WTC11 (cell line): Measurements from ENCODE around the gene ATP1A4. TPM values are rescaled to one million over a fixed set of nuclear protein-coding genes. Genes with fewer than 3 reads are reported as not detected.
A peak's percentile ranks its signal among the peaks of the same experiment; 100 is the strongest.

ENCODE experiments used
- ATAC-seq: fragments of 200-7000 bp; cut with Tn5 transposase; 2 replicates; pipeline ENCODE4 v1.10.0; 2021; ENCODE audit warnings: mild to moderate bottlenecking, moderate library complexity
- CTCF ChIA-PET: fragments of 300-600 bp; sonication (Branson Sonifier 250); formaldehyde crosslinking; loops from one replicate; lab custom pipeline; 2021; ENCODE audit warnings: antibody characterized with exemption; lab: Charles Lee
- POLR2A ChIA-PET: fragments of 350-600 bp; sonication (Branson Sonifier 250); formaldehyde crosslinking; loops from one replicate; lab custom pipeline; 2021; ENCODE audit warnings: antibody characterized with exemption; lab: Charles Lee
- DNase-seq: peaks from one replicate; pipeline ENCODE4 v3.0.0; 2021; ENCODE audit warnings: low spot score
- H3K27ac Mint-ChIP-seq: 2 replicates; pipeline ENCODE4 v1.8.0; 2021; ENCODE audit warnings: mixed read lengths
- H3K27me3 Mint-ChIP-seq: 2 replicates; pipeline ENCODE4 v1.8.0; 2021; ENCODE audit warnings: low read depth, mild to moderate bottlenecking, moderate library complexity, mixed read lengths
- H3K36me3 Mint-ChIP-seq: 2 replicates; pipeline ENCODE4 v1.8.0; 2021; ENCODE audit warnings: mixed read lengths
- H3K4me1 Mint-ChIP-seq: 2 replicates; pipeline ENCODE4 v1.8.0; 2022; ENCODE audit warnings: mixed read lengths
- H3K4me3 Mint-ChIP-seq: 2 replicates; pipeline ENCODE4 v1.8.0; 2021; ENCODE audit warnings: mild to moderate bottlenecking, moderate library complexity, mixed read lengths
- H3K9me3 Mint-ChIP-seq: 2 replicates; pipeline ENCODE4 v1.8.0; 2021; ENCODE audit warnings: mixed read lengths
- AFF4 ChIP-seq: sonication (generic); formaldehyde crosslinking; IDR thresholded peaks from 2 replicates; pipeline ENCODE4 v1.8.1; 2023; ENCODE audit warnings: mild to moderate bottlenecking, missing genetic modification reagents, borderline replicate concordance
- ATF1 ChIP-seq: sonication (generic); formaldehyde crosslinking; IDR thresholded peaks from 2 replicates; pipeline ENCODE4 v1.8.1; 2023; ENCODE audit warnings: mild to moderate bottlenecking, moderate library complexity, missing genetic modification reagents
- CBFB ChIP-seq: sonication (generic); formaldehyde crosslinking; IDR thresholded peaks from 2 replicates; pipeline ENCODE4 v1.8.1; 2022; ENCODE audit warnings: mild to moderate bottlenecking, low read depth, missing genetic modification reagents
- CDX4 ChIP-seq: fragments of 250-450 bp; sonication (Bioruptor Pico); IDR thresholded peaks from 2 replicates; pipeline ENCODE4 v1.9.0; 2021; ENCODE audit warnings: moderate library complexity, mild to moderate bottlenecking, inconsistent platforms, borderline replicate concordance
- ELF4 ChIP-seq: sonication (generic); formaldehyde crosslinking; IDR thresholded peaks from 2 replicates; pipeline ENCODE4 v1.8.1; 2022; ENCODE audit warnings: low read depth, mild to moderate bottlenecking, moderate library complexity, missing genetic modification reagents
- ESRRA ChIP-seq: sonication (generic); formaldehyde crosslinking; IDR thresholded peaks from 2 replicates; pipeline ENCODE4 v1.8.1; 2022; ENCODE audit warnings: mild to moderate bottlenecking, missing genetic modification reagents, borderline replicate concordance
- FOXJ3 ChIP-seq: sonication (generic); formaldehyde crosslinking; IDR thresholded peaks from 2 replicates; pipeline ENCODE4 v1.9.0; 2021; ENCODE audit warnings: missing genetic modification reagents, mild to moderate bottlenecking, borderline replicate concordance
- FOXK1 ChIP-seq: sonication (generic); formaldehyde crosslinking; IDR thresholded peaks from 2 replicates; pipeline ENCODE4 v1.8.0; 2022; ENCODE audit warnings: mild to moderate bottlenecking, moderate library complexity, missing genetic modification reagents
- FOXP1 ChIP-seq: sonication (generic); formaldehyde crosslinking; IDR thresholded peaks from 2 replicates; pipeline ENCODE4 v1.8.0; 2022; ENCODE audit warnings: missing genetic modification reagents, mild to moderate bottlenecking, moderate library complexity, borderline replicate concordance
- FOXP4 ChIP-seq: sonication (generic); formaldehyde crosslinking; IDR thresholded peaks from 2 replicates; pipeline ENCODE4 v1.8.0; 2022; ENCODE audit warnings: mild to moderate bottlenecking, missing genetic modification reagents
- IRF1 ChIP-seq: sonication (generic); formaldehyde crosslinking; IDR thresholded peaks from 2 replicates; pipeline ENCODE4 v1.8.0; 2023; ENCODE audit warnings: missing genetic modification reagents
- JUN ChIP-seq: sonication (generic); formaldehyde crosslinking; IDR thresholded peaks from 2 replicates; pipeline ENCODE4 v1.8.0; 2023; ENCODE audit warnings: mild to moderate bottlenecking, missing genetic modification reagents
- MLX ChIP-seq: sonication (generic); formaldehyde crosslinking; IDR thresholded peaks from 2 replicates; pipeline ENCODE4 v1.8.1; 2023; ENCODE audit warnings: mild to moderate bottlenecking, missing genetic modification reagents, moderate library complexity
- NR2C2 ChIP-seq: sonication (generic); formaldehyde crosslinking; IDR thresholded peaks from 2 replicates; pipeline ENCODE4 v1.8.0; 2022; ENCODE audit warnings: mild to moderate bottlenecking, missing genetic modification reagents
- RORB ChIP-seq: fragments of 250-450 bp; sonication (Bioruptor Pico); IDR thresholded peaks from 2 replicates; pipeline ENCODE4 v1.9.0; 2021; ENCODE audit warnings: mild to moderate bottlenecking
- SMAD4 ChIP-seq: sonication (generic); formaldehyde crosslinking; IDR thresholded peaks from 2 replicates; pipeline ENCODE4 v1.8.0; 2022; ENCODE audit warnings: mild to moderate bottlenecking, missing genetic modification reagents
- ZNF121 ChIP-seq: sonication (generic); formaldehyde crosslinking; IDR thresholded peaks from 2 replicates; pipeline ENCODE4 v1.8.0; 2023; ENCODE audit warnings: missing genetic modification reagents
- ZNF219 ChIP-seq: sonication (generic); formaldehyde crosslinking; IDR thresholded peaks from 2 replicates; pipeline ENCODE4 v1.8.0; 2023; ENCODE audit warnings: missing genetic modification reagents, mild to moderate bottlenecking, borderline replicate concordance
- total RNA-seq: library from RNA; stranded (reverse); gene quantifications from 3 replicates; pipeline ENCODE4 v1.2.3, GENCODE V29; 2021
- TF ChIP-seq, protein P1 (sequence below): sonication (generic); formaldehyde crosslinking; IDR thresholded peaks from 2 replicates; pipeline ENCODE4 v1.8.0; 2022; ENCODE audit warnings: mild to moderate bottlenecking, missing genetic modification reagents
- TF ChIP-seq, protein P2 (sequence below): sonication (generic); formaldehyde crosslinking; IDR thresholded peaks from 2 replicates; pipeline ENCODE4 v1.8.1; 2023; ENCODE audit warnings: mild to moderate bottlenecking, missing genetic modification reagents, moderate library complexity

Gene ATP1A4
- total RNA-seq, 1 experiment from 2014 or later, result 0.37 TPM

DNA sequence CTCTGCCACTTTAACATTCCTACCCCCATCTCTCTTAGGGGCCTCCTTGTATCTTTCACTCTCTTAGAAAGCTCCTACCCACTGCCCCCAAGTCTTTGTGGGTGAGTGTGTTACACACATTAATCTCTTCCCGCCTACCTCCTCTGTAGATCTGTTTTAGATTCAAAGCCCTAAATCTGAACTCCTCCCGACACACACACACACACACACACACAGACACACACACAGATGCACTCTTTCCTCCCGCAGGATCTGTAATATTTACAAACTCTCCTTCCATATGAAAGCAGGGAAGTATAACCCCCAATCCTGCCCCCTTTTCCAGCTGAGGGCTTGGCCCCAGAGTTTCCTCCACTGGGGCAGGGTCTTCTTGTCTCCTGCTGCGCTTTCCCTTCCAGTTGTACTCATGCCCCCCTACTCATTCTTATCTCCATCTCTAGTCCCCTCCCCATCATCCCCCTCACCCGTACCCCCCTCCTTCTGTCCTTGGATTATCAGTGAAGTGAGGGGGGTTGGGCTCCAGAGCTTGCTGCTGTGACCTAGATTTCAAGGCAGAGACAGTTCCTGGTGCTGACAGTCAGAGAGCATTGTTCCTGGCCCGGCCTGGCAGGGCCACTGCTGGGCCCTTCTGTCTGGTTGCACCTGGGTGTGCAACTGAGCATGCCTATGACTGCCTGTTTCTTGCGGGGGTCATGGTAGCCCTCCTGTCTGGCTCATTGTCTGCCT is 58.1 kb downstream of the ATP1A4 start:
- TF ChIP-seq CDX4 (CRISPR knock-in tag) (no peak), ZNF219 (CRISPR knock-in tag) (no peak), JUN (CRISPR knock-in tag) (no peak), IRF1 (CRISPR knock-in tag) (no peak), FOXP1 (CRISPR knock-in tag) (no peak), AFF4 (CRISPR knock-in tag) (no peak), ESRRA (CRISPR knock-in tag) (no peak), FOXK1 (CRISPR knock-in tag) (no peak), MLX (no peak), RORB (CRISPR knock-in tag) (no peak), ELF4 (CRISPR knock-in tag) (no peak), SMAD4 (no peak), FOXJ3 (no peak), NR2C2 (no peak)
- TF ChIP-seq, protein P1, sequence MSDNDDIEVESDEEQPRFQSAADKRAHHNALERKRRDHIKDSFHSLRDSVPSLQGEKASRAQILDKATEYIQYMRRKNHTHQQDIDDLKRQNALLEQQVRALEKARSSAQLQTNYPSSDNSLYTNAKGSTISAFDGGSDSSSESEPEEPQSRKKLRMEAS (CRISPR knock-in tag), result no peak
- TF ChIP-seq, protein P2, sequence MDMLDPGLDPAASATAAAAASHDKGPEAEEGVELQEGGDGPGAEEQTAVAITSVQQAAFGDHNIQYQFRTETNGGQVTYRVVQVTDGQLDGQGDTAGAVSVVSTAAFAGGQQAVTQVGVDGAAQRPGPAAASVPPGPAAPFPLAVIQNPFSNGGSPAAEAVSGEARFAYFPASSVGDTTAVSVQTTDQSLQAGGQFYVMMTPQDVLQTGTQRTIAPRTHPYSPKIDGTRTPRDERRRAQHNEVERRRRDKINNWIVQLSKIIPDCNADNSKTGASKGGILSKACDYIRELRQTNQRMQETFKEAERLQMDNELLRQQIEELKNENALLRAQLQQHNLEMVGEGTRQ, result no peak
- POLR2A ChIA-PET, result interaction anchor here (1.0 kb wide), 1 partner anchor 14 kb away, joined by 3 read pairs; no protein-coding TSS in a partner anchor
- H3K4me3 Mint-ChIP-seq, result no peak overlapping the region
- H3K9me3 Mint-ChIP-seq, result no peaks in the 10 kb centered on the region
- no peak overlapping the region for H3K27ac Mint-ChIP-seq
- CTCF ChIA-PET, result interaction anchor here (0.9 to 8.9 kb wide), 9 partner anchors 10 to 124 kb away, joined by 3 to 85 read pairs (median 8); no protein-coding TSS in a partner anchor
- ATAC-seq (peak; percentile 3; the same call in 1 of the 2 replicates), DNase-seq (no peak)
- no peaks in the 10 kb centered on the region for H3K27me3 Mint-ChIP-seq
- peaks cover 36% of the 10 kb centered on the region for H3K36me3 Mint-ChIP-seq
- peaks cover 57% of the 10 kb centered on the region for H3K4me1 Mint-ChIP-seq

GRCh38 chr1:160210561-160210960 is 59.2 kb downstream of the ATP1A4 start:
- POLR2A ChIA-PET, result no interaction called here
- H3K4me1 Mint-ChIP-seq, result peaks cover 53% of the 10 kb centered on the region
- no peak for TF ChIP-seq FOXJ3
- TF ChIP-seq CBFB (CRISPR knock-in tag), result no peak
- no peak for TF ChIP-seq ATF1 (CRISPR knock-in tag)
- TF ChIP-seq JUN (CRISPR knock-in tag), result no peak
- TF ChIP-seq ZNF121 (CRISPR knock-in tag), result no peak
- no peak for TF ChIP-seq MLX
- no peak for TF ChIP-seq FOXP4 (CRISPR knock-in tag)

More at GRCh38 chr1:160210561-160210960, 59.2 kb downstream of the ATP1A4 start:
- no peaks in the 10 kb centered on the region for H3K27me3 Mint-ChIP-seq
- no peaks in the 10 kb centered on the region for H3K9me3 Mint-ChIP-seq
- H3K4me3 Mint-ChIP-seq, result no peak overlapping the region
- CTCF ChIA-PET, result interaction anchor here (0.7 to 8.9 kb wide), 9 partner anchors 9 to 125 kb away, joined by 3 to 85 read pairs (median 9); no protein-coding TSS in a partner anchor
- H3K27ac Mint-ChIP-seq, result no peak overlapping the region
- ATAC-seq, result no peak
- peaks cover 46% of the 10 kb centered on the region for H3K36me3 Mint-ChIP-seq
- DNase-seq, result no peak
